Fibroblast of peridontal ligament (primary cell): ENCODE data around the gene FAM149B1.
A peak's percentile ranks its signal among the peaks of the same experiment; 100 is the strongest.

ENCODE experiments used
- DNase-seq: peaks from one replicate; pipeline ENCODE4 v3.0.0-alpha.2; 2010; ENCODE audit errors: extremely low read depth

Gene FAM149B1

GRCh38 chr10:73174148-73174925, 6.4 kb downstream of the FAM149B1 start:
- DNase-seq, result no peak

- no peak for DNase-seq
These were observed 14.6 kb downstream of the FAM149B1 start for GRCh38 chr10:73182568-73182967.

DNA sequence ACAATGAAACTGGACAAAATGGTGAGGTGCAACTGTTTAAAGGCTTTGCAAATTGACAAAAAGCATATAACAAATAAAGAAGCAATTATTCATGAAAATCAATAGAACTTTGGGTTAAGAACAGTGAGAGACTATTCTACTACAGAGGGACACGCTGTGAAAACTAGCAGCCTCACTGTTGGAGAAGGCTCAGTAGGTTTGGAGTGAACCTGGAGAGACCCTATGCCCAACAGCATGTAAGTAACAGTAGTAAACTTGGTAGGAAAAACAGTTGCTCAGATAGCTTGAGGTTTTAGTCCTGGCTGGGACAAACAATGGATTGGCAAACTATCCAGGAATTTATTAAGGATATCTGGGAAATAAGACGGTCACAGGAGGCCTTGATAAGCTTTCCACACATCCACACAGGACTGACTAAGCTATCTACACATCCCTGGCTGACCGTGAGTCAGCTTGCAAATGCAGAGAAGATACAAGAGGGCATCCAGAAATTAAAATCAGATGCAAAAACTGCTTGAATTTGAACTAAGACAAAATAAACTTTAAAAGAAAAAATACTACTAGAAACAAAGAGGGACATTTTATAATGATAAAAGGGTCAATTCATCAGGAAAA, 15.9 kb downstream of the FAM149B1 start:
- DNase-seq, result peak; percentile 52

- DNase-seq, result no peak
These were observed 18.3 kb downstream of the FAM149B1 start for GRCh38 chr10:73186266-73186665.

DNA sequence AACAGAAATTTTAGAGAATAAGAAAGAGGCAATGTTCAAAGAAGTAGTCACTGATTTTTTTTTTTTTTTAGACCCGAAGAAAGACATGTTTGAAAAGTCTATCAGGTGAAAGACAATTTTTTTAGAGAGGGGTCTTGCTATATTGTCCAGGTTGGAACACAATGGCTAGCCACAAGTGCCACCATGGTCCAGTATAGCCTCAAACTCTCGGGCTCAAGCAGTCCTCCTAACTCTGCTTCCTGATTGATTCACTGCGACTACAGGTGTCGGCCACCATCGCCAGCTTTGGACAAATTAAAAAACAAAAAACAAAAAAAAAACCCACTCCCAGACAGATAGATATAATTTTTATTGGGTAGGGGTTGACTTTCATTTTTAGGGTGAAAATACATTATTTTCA, 22.3 kb downstream of the FAM149B1 start:
- no peak for DNase-seq

DNA sequence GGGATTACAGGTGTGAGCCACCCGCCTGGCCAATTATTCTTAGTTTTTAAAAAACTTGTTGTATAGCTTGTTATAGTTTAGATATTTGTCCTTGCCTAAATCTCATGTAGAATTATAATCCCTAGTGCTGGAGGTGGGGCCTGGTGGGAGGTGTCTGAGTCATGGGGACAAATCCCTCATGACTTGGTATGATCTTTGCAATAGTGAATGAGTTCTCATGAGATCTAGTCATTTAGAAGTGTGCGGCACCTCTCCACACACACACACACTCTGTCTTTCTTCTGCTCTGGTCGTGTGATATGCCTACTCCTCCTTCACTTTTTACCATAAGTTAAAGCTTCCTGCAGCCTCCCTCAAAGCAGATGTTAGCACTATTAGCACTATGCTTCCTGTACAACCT, 37.2 kb downstream of the FAM149B1 start:
- DNase-seq, result no peak

DNA sequence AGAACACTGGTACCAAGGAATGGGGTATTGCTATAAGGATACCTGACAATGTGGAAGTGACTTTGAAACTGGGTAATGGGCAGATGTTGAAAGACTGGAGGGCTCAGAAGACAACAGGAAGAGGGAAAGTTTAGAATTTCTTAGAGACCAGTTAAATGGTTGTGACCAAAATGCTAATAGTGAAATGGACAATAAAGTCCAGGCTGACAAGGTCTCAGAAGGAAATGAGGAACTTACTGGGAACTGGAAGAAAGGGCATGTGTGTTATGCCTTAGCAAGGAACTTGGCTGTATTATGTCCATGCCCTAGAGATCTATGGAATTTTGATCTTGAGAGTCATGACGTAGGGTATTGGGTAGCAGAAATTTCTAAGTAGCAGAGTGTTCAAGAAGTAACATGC, 38.0 kb downstream of the FAM149B1 start:
- DNase-seq, result no peak

DNA sequence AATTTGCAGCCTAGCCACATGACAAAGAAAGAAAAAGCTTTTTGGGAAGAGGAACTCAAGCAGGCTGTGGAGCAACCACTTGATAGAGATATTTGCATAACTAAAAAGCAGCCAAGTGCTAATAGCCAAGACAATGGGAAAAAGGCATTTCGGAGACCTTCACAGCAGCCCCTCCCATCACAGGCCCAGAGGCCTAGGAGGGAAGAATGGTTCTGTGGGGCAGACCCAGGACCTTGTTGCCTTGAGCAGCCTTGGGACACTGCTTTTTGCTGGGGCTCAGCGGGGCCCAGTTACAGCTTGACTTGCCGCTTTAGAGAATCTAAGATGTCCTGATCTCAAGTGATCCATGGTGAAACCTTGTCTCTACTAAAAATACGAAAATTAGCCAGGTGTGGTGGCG, 38.5 kb downstream of the FAM149B1 start:
- DNase-seq, result no peak

GRCh38 chr10:73207883-73208282, 40.0 kb downstream of the FAM149B1 start:
- DNase-seq, result no peak

DNA sequence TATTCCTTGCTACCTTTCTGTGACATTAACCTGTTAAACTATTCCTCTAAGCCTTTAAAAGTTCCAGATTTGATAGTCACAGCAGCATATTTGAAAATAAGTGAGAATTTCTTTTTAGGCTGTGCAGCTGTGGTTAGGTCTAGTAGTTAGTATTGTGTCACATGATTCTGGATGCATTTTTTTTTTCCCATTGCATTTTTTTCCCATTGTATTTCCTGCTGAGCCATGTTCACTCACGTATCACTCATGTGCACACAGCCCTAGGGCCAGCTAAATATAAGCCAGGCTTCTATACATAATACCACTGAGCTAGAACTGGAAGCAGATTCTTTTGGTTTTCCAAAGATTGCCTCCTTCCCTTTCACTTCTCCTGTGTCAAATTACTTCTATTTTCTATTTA, 41.8 kb downstream of the FAM149B1 start:
- peak; percentile 54 for DNase-seq

DNA sequence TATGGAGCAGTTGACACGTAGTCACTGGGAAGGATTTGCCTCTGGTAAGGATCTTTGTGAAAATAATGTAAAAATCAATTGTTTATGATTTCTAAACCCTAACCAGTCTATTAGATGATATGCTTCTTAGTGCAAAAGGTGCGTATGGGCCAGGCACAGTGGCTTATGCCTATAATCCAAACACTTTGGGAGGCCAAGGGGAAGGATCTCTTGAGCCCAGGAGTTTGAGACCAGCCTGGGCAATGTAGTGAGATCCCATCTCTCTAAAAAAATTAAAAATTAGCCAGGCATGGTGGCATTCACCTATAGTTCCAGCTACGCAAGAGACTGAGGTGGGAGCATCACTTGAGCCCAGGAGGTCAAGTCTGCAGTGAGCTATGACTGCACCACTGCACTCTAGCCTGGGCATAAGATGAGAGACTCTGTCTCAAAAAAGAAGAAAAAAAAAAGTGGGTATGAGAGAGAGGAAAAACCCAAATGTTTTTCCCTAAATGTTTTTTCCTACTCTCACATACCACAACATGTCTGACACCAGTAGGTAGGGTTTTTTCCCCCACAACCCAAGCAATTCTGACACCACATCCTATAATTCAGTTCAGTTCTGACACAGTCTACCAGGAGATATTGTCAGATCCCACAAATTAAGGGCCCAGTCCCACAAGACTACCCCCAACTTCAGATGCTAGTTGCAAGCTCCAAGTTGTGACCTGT, 42.6 kb downstream of the FAM149B1 start:
- DNase-seq, result no peak

GRCh38 chr10:73211106-73211811, 43.3 kb downstream of the FAM149B1 start:
- no peak for DNase-seq

DNA sequence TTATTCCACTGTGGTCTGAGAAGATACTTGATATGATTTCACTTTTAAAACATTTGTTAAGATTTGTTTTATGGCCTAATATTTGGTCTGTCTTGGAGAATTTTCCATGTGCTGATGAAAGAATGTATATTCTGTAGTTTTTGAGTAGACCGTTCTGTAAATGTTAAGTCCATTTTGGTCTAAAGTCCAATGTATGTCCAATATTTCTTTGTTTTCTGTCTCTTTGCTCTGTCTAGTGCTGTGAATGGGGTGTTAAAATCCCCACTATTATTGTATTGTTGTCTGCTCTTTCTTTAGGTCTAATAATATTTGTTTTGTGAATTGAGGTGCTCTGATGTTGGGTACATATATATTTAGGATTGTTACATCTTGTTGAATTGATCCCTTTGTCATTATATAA, 47.8 kb downstream of the FAM149B1 start:
- no peak for DNase-seq

DNA sequence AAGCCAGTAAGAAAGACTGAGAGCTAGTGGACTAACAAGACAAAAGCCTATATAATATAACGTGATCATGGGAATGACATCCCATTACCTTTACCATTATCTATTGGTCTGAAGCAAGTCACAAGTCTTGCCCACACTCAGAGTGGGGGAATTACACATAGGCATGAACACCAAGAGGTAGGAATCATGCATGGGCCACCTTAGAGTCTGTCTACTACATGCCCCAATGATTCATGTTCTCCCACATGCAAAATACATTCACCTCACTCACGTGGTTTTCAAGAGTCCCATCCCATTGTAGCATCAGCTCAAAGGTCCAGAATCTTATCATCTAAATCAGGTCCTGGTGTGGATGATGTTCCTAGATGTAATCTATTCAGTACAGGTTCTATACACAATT, 49.7 kb downstream of the FAM149B1 start:
- DNase-seq, result no peak

DNA sequence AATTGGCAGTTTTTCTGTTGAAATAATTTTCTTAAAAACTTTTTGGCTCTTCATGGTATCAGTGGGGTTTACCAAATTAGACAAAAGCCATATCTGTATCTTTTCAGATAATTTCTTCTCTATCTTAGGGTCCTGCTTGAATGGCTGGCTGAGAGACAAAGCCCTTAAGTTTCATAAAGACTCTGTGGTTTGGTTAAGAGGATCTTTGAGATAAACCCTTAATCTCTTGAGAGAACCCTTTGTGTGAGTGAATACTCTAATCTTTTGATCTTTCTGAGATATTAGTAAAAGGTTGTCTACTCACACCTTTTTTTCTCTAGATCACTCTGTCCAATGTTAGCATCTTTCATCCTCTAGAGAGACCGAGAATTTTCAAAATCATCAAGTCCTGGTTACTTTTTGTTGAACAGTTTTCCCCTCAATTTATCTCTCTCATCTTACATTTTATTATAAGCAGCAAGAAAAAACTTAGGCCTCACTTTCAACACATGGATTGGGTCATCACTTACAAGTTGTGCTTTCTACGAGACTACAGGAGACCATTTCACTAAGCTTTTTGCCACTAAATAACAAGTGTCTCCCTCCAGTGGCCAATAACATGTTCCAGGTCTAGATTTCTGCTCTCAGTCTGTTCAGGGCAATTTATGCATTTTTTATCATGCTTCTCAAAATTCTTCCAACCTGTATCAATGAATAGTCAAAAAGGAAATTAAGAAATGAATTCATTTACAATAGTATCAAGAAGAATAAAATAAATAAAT, 50.7 kb downstream of the FAM149B1 start:
- peak; percentile 19 for DNase-seq

- no peak for DNase-seq
These were observed 51.5 kb downstream of the FAM149B1 start for GRCh38 chr10:73219384-73219783.

GRCh38 chr10:73220989-73221388, 53.1 kb downstream of the FAM149B1 start:
- no peak for DNase-seq

DNA sequence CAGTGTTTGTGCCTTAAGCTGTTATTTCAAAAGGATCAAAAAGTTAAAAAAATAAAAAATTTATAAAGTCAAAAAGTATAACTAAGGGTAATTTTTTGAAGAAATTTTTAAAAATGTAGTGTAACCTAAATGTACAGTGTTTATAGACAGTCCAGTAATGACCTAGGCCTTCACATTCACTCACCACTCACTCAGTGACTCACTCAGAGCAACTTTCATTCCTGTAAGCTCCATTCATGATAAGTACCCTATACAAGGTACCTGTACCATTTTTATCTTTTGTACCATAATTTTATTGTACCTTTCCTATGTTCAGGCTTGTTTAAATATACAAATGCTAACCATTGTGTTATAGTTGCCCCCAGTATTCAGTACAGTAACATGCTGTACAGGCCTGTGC, 57.6 kb downstream of the FAM149B1 start:
- DNase-seq, result no peak

GRCh38 chr10:73226663-73227062, 58.7 kb downstream of the FAM149B1 start:
- no peak for DNase-seq

DNA sequence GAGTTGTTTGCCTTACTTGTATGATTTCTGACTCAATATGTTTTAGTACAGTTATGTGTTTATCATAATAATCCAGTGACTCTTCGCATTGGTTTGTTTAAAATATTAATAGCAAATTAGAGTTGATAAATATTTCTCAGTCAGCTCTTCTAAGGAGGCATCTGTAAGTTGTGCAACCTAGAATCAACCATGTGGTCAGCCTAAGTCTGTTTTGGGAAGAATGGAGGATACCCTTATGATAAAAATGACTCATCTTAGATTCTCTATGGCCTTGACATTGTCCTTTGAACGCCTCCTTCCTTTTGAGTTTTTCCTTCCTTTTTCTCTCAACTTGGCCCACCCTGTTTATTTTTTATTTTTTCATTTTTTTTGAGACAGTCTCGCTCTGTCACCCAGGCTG, 60.3 kb downstream of the FAM149B1 start:
- no peak for DNase-seq

DNA sequence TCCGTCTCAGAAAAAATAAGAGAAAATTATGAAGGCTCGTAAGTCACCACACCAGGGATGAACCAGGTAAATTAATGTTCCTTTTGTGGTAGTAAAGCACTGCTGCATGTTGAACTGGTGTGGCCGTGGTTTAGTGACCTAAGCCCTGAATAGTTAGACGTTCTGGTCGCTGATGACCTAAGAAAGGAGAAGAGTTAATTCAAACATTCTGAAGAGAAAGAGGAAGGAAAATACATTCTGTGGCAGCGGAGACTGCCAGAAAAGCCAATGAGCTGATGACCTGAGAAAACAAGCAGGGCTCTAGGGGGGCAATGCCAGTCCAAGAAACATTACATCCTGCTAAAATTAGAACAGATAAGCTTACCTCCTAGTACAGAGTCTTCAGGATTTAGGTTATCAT, 61.6 kb downstream of the FAM149B1 start:
- no peak for DNase-seq

GRCh38 chr10:73232887-73233286, 65.0 kb downstream of the FAM149B1 start:
- no peak for DNase-seq
